ENCODE data around the gene SDF4. TPM values are rescaled to one million over a fixed set of nuclear protein-coding genes. Genes with fewer than 3 reads are reported as not detected.

SDF4 gene
- total and polyA plus RNA-seq, 12 donors, result 95.6 to 184 (median 123) TPM

DNA sequence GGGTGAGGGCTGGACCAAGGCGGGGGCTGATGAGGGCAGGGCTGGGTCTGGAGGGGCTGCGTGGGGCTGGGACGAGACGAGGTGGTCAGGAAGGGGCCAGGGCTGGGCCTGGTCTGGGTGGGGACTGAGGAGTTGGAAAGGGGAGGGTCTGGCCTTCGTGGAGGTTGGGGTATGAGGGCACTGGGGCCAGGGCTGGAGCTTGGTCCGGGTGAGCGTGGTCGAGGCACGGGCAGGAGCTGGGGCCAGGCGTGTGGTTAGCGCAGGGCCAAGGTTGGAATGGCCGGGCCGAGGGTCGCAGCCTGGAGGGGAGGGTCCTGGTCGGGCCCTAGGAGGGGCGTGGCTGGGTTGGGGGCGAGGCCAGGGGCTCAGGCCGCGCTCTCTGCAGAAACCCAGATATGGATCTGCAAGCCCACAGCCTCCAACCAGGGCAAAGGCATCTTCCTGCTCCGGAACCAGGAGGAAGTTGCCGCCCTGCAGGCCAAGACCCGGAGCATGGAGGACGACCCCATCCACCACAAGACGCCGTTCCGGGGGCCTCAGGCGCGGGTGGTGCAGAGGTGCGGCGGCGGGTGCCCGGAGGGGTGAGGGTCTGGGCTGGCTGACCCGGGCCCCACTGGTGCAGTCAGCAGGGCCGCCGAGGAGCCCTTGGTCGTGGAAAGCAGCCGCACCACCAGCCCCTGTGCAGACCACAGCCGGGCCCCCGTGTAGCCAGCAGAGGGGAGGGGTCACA is 49.1 kb downstream of the SDF4 start:
- WGBS, 2 donors, result 50 to 54% methylated on average over 38 to 39 of the region's 39 CpGs
- TF ChIP-seq, protein P1, sequence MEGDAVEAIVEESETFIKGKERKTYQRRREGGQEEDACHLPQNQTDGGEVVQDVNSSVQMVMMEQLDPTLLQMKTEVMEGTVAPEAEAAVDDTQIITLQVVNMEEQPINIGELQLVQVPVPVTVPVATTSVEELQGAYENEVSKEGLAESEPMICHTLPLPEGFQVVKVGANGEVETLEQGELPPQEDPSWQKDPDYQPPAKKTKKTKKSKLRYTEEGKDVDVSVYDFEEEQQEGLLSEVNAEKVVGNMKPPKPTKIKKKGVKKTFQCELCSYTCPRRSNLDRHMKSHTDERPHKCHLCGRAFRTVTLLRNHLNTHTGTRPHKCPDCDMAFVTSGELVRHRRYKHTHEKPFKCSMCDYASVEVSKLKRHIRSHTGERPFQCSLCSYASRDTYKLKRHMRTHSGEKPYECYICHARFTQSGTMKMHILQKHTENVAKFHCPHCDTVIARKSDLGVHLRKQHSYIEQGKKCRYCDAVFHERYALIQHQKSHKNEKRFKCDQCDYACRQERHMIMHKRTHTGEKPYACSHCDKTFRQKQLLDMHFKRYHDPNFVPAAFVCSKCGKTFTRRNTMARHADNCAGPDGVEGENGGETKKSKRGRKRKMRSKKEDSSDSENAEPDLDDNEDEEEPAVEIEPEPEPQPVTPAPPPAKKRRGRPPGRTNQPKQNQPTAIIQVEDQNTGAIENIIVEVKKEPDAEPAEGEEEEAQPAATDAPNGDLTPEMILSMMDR (IDR thresholded peaks at IDR 0.05), result no peak
- Histone ChIP-seq H3K36me3 (no peaks in the 10 kb centered on the region), H3K9me3 (no peaks in the 10 kb centered on the region), H3K4me1 (peaks cover 0 to 21% (median 7%) of the 10 kb centered on the region in 9 donors), H3K27ac (peak overlapping the region in 5 of 10 donors; percentile 38 to 66 (median 52)), H3K27me3 (peaks cover 0 to 36% (median 25%) of the 10 kb centered on the region in 7 donors), H3K4me3 (peak overlapping the region in 6 of 10 donors; percentile 14 to 42 (median 24))
- intact Hi-C loops (cut with DNase I), result no loop called here
- DNase-seq (peak in 1 of 2 donors; percentile 35), ATAC-seq (peak in 7 of 8 donors; percentile 19 to 54 (median 48))

DNA sequence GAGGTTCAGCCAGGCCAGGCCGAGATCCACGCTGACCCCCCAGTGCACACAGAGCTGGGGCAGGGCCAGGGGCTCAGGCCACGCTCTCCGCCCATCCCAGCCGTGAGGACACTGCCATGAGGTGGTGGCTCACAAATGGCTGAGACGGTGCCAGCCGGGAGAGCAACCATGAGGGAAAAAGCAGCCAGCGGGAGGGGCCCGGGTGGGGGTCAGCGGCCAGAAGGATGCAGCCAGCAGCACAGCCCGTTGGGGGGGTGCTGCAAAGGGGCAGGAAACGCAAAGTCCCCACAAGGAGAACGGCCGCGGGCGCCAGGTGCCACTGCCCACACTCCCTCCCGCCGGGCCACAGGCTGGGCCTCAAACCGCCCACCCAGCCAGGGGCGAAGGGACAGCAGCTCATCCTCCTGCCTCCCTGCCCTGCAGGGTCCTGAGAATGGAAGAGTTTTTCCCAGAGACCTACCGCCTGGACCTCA is 49.8 kb downstream of the SDF4 start:
- no peaks in the 10 kb centered on the region for H3K9me3 ChIP-seq
- H3K27me3 ChIP-seq, result peaks cover 0 to 43% (median 32%) of the 10 kb centered on the region in 7 donors
- intact Hi-C loops (cut with DNase I), result no loop called here
- no peak overlapping the region for H3K27ac ChIP-seq
- no peak for ATAC-seq
- DNase-seq, result no peak
- TF ChIP-seq, protein P1 (IDR thresholded peaks at IDR 0.05), result no peak
- H3K36me3 ChIP-seq, result no peaks in the 10 kb centered on the region
- H3K4me1 ChIP-seq, result peaks cover 0 to 21% (median 7%) of the 10 kb centered on the region in 9 donors
- no peak overlapping the region for H3K4me3 ChIP-seq
- 88 to 89% methylated on average over 21 of the region's 21 CpGs for WGBS, 2 donors

DNA sequence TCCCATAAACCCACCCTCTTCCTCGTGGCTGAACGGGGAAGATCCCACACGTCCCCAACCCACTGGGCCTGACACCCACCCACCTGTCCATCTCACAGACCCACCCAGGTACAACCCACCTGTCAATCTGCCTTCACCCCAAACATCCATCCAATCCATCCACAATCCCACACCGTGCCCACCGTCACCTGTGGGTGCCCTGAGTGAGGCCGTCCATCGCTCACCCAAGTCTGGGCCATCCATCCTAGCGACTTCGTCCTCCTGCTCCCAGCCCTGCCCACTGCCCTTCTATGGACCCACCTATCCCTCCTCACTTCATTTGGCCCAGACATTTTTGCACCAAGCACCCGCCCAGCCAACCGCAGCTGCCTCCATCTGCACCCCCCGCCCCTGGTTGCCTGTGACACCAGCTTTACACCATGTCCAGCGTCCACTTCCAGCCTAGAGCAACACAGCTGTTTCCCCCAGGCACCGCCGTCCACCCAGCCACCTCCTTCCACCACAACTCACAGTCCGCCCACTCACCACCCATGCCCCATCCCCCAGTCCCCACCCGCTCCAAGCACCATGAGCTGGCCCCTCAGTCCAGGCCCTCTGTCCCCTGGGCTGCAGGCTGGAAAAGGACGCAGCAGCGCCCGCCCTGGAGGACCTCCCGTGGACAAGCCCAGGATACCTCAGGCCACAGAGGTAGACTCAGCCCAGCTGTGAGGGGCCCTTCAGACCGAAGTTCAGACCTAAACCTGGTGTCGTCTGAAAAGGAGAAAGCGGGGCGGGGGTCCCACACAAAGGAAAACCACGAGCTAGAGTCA is 50.5 kb downstream of the SDF4 start:
- Histone ChIP-seq H3K36me3 (no peaks in the 10 kb centered on the region), H3K27ac (no peak overlapping the region), H3K4me1 (peaks cover 0 to 21% (median 7%) of the 10 kb centered on the region in 9 donors), H3K27me3 (peaks cover 0 to 48% (median 38%) of the 10 kb centered on the region in 7 donors), H3K9me3 (no peaks in the 10 kb centered on the region), H3K4me3 (no peak overlapping the region)
- ATAC-seq (no peak), DNase-seq (peak in 1 of 2 donors; percentile 9)
- 87 to 90% methylated on average over 26 of the region's 26 CpGs for WGBS, 2 donors
- intact Hi-C loops (cut with DNase I), result no loop called here
- TF ChIP-seq, protein P1 (IDR thresholded peaks at IDR 0.05), result no peak
